Measurements from ENCODE around the gene GLB1L.

- TF ChIP-seq EZH2 (IDR thresholded peaks at IDR 0.05; ENCODE audit: borderline replicate concordance, low read depth, low read length, poor library complexity, severe bottlenecking), result no peak
- TF ChIP-seq CTCF (conservative IDR thresholded peaks at IDR 0.05; ENCODE audit: low read depth, low read length), result no peak
Observed at GRCh38 chr2:219272356-219272755, 27.1 kb upstream of the GLB1L start.
